Measurements from ENCODE around the gene GVQW3.

The GVQW3 gene

DNA sequence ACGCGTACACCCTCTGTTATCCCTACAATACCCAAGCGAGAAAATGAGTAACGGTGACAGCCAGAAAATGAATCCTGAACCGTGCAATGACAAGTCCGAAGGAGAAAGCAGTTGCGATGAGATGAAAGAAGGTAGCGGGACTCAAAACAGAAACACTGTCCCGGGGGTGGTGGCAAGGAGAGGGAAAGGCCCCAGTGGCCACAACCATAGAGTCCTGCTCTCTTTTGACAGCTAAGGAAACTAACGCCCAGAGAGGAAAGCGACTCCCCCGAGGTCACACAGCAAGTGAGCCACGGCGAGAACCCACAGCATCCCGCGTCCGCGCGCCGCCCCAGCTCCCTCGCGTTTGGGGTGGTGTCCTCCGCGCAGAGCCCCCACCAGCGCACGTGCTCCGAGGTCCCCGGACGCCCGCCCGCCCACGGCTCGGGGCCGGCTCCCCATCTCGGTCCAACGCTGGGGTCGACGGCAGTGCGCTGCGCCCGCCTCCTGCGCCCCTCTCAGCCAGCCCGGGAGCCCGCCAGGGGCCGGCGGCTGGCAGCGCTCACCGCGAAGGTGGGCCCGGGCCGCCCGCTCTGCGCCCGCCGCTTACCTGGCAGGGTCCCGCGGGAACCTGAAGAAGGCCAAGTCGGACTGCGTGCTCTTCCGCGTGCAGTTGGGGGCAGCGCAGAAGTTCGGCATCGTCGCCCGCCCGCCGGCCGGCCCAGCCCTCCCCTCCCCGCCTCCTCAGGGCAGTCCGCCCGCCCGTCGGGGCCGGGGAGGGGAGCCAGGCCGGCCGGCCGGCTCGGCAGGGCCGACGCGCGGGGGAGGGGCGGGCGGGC lies 755 bp upstream of the GVQW3 start:
- DNase-seq (ENCODE audit: low spot score): peak; percentile 58
- TF ChIP-seq, protein P1, sequence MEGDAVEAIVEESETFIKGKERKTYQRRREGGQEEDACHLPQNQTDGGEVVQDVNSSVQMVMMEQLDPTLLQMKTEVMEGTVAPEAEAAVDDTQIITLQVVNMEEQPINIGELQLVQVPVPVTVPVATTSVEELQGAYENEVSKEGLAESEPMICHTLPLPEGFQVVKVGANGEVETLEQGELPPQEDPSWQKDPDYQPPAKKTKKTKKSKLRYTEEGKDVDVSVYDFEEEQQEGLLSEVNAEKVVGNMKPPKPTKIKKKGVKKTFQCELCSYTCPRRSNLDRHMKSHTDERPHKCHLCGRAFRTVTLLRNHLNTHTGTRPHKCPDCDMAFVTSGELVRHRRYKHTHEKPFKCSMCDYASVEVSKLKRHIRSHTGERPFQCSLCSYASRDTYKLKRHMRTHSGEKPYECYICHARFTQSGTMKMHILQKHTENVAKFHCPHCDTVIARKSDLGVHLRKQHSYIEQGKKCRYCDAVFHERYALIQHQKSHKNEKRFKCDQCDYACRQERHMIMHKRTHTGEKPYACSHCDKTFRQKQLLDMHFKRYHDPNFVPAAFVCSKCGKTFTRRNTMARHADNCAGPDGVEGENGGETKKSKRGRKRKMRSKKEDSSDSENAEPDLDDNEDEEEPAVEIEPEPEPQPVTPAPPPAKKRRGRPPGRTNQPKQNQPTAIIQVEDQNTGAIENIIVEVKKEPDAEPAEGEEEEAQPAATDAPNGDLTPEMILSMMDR (IDR thresholded peaks at IDR 0.05; ENCODE audit: borderline replicate concordance, control extremely low read depth, extremely low read depth, insufficient read depth, missing control alignments): no peak
- in situ Hi-C loops (cut with MboI; ENCODE audit: low sequenced_read_pairs, unreplicated experiment): no loop called here

DNA sequence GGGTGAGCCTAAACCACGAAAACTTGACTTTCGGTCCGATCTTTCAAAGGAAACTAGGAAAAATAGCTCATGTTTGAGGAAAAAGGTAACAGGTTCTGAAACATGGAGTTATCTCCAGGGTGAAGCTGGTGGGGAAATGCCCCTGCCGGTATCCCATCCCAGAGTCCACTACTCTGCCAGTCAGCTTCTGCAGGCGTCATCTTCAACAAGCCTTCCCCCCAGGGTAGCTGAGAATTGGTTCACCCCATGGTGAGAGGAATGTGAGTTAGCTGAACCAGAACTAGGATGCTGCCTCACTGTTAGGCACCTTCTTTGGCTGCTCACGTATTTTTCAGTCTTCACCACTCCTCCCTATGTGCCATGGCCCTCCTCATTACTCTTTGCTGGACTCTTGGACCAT lies 1.1 kb downstream of the GVQW3 start:
- no peak for DNase-seq (ENCODE audit: low spot score)
- TF ChIP-seq, protein P1 (IDR thresholded peaks at IDR 0.05; ENCODE audit: borderline replicate concordance, control extremely low read depth, extremely low read depth, insufficient read depth, missing control alignments): no peak
- in situ Hi-C loops (cut with MboI; ENCODE audit: low sequenced_read_pairs, unreplicated experiment): no loop called here

DNA sequence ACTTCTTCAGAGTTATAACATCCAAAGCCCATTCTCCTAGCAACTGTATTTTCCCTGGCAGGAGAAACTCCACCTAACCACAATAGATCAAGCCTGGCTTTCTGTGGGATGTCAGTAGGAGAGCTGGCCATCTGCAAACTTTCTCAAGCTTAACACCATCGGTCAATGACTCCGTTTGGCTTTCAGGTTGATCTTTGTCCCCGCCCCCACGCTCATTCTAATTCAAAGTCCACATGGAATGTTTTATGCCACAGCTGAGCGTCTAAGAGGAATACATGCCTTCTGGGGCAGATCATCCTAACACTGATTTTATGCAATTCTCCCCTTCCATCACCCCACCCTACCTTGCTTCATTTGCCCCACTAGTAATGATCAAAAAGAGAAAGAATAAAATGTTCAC lies 4.8 kb downstream of the GVQW3 start:
- in situ Hi-C loops (cut with MboI; ENCODE audit: low sequenced_read_pairs, unreplicated experiment): no loop called here
- TF ChIP-seq, protein P1 (IDR thresholded peaks at IDR 0.05; ENCODE audit: borderline replicate concordance, control extremely low read depth, extremely low read depth, insufficient read depth, missing control alignments): no peak

DNA sequence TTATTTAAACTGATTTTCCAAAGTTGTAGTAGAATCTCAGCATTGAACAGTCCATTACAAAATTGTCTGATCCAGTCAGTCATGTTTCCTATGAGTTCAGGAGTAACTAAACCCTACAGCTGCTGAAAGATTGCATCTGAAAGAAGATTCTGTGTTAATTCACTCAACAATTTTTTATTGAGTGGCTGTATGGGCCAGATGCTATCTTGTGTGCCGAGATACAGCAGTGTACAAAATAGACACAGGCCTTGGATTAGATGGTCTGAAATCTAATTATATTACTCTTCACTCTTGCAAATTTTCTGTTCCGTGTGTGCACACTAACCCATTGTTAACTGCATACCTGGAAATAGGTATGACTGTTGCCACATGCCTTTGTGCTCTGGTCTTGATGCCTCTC lies 7.3 kb downstream of the GVQW3 start:
- TF ChIP-seq, protein P1 (IDR thresholded peaks at IDR 0.05; ENCODE audit: borderline replicate concordance, control extremely low read depth, extremely low read depth, insufficient read depth, missing control alignments): no peak
- in situ Hi-C loops (cut with MboI; ENCODE audit: low sequenced_read_pairs, unreplicated experiment): no loop called here

More for the DNA sequence above, 4.8 kb downstream of the GVQW3 start:
- DNase-seq (ENCODE audit: low spot score): no peak

DNA sequence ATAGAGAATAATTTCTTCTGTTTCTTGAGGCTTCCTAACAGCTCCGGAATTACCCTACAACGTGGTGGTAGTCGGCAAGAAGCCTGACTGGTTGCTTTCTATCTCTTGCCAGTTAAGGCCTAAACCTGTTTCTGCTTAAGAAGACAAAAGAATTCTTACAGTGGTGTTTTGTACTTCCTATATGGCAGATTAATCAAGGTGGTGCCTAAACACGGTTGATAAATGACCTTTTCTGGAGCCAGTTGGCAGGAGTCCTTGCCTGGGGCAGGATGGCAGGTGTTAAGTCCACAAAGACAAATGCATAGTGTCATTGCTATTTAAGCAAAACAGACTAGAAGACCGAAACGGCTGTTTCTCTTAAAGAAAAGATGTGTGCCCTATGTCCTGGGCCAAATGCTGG lies 9.9 kb downstream of the GVQW3 start:
- in situ Hi-C loops (cut with MboI; ENCODE audit: low sequenced_read_pairs, unreplicated experiment): no loop called here
- TF ChIP-seq, protein P1 (IDR thresholded peaks at IDR 0.05; ENCODE audit: borderline replicate concordance, control extremely low read depth, extremely low read depth, insufficient read depth, missing control alignments): no peak
- DNase-seq (ENCODE audit: low spot score): no peak

More for the DNA sequence above, 7.3 kb downstream of the GVQW3 start:
- no peak for DNase-seq (ENCODE audit: low spot score)

DNA sequence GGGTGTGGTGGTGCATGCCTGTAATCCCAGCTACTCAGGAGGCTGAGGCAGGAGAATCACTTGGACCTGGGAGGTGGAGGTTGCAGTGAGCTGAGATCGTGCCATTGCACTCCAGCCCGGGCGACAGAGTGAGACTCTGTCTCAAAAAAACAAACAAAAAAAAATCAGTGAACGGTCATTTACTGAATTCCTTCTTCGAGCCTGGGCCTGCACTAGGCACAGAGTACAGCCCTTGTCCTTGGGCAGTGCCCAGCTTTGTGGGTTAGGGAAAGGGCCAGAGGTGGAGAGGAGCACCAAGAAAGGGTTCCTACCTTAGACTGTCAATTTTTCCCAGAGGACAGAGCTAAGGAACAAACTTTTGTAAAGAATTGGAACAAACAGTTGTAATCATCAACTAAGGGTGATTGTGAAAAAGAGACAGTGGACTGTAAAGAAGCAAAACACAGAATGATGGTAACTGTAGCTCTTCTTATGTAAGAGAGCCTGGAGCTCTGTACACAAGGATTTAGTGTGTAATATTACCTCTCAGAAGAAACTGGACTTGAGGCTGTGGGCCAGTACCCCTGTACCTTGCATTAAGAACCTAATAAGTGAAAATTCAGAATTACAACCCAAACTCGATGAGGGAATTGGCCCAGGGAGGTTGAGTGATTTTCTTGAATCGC lies 10.8 kb downstream of the GVQW3 start:
- no peak for DNase-seq (ENCODE audit: low spot score)
- TF ChIP-seq, protein P1 (IDR thresholded peaks at IDR 0.05; ENCODE audit: borderline replicate concordance, control extremely low read depth, extremely low read depth, insufficient read depth, missing control alignments): no peak
- in situ Hi-C loops (cut with MboI; ENCODE audit: low sequenced_read_pairs, unreplicated experiment): no loop called here

Measured in GM13976 (cell line).